Cardiac muscle cell (in vitro differentiated cells and primary cell): ENCODE results near the gene VIT. TPM values are rescaled to one million over a fixed set of nuclear protein-coding genes. Genes with fewer than 3 reads are reported as not detected.

Source experiments
- DNase-seq, 2 donors: peaks; one replicate each; pipeline versions ENCODE4 v3.0.0 to v3.0.0-alpha.2; 2010 to 2017; ENCODE audit warnings: low read depth in 1 of 2, low spot score in 1 of 2
- H3K27ac ChIP-seq: fragments of 200-600 bp; sonication (generic); 2 replicates; pipeline ENCODE4 v1.5.1; 2016
- H3K27me3 ChIP-seq: fragments of 200-600 bp; sonication (generic); 2 replicates; pipeline ENCODE4 v1.6.0; 2016; ENCODE audit warnings: control low read depth
- H3K36me3 ChIP-seq: fragments of 200-600 bp; sonication (generic); 2 replicates; pipeline ENCODE4 v1.5.1; 2016; ENCODE audit warnings: control low read depth
- H3K4me1 ChIP-seq: fragments of 200-600 bp; sonication (generic); 2 replicates; pipeline ENCODE4 v1.8.1; 2017; ENCODE audit warnings: low read depth, mild to moderate bottlenecking, mixed run types
- H3K4me3 ChIP-seq: fragments of 200-600 bp; sonication (generic); 2 replicates; pipeline ENCODE4 v1.5.1; 2016; ENCODE audit warnings: mild to moderate bottlenecking
- H3K9me3 ChIP-seq: fragments of 200-600 bp; sonication (generic); 2 replicates; pipeline ENCODE4 v1.5.1; 2017; ENCODE audit warnings: low read depth, mild to moderate bottlenecking, control low read depth
- CTCF ChIP-seq: IDR thresholded peaks from 2 replicates; pipeline ENCODE4 v1.5.1; 2012; ENCODE audit warnings: low read depth, mild to moderate bottlenecking, low read length
- polyA plus RNA-seq: library from polyadenylated mRNA; unstranded; fragments of >200 nt; fragmentation: Nextera tagmentation; extraction: Ambion mirVana; gene quantifications from 2 replicates; pipeline ENCODE4 v1.2.1, GENCODE V29; 2016
- total RNA-seq: library from RNA; depleted of rRNA; stranded (reverse); fragments of >200 nt; gene quantifications from 2 replicates; pipeline ENCODE4 v1.2.3, GENCODE V29; 2016

Gene VIT
- total and polyA plus RNA-seq, 2 experiments from 2014 or later = not detected

GRCh38 chr2:36657703-36658102 is 38.8 kb upstream of the VIT start:
- TF ChIP-seq CTCF = no peak
- Histone ChIP-seq H3K4me1 (no peaks in the 10 kb centered on the region), H3K27me3 (no peaks in the 10 kb centered on the region), H3K36me3 (no peaks in the 10 kb centered on the region), H3K27ac (no peak overlapping the region), H3K4me3 (no peak overlapping the region), H3K9me3 (no peaks in the 10 kb centered on the region)
- DNase-seq = no peak

GRCh38 chr2:36658277-36658748 is 38.2 kb upstream of the VIT start:
- Histone ChIP-seq H3K4me1 (no peaks in the 10 kb centered on the region), H3K27me3 (no peaks in the 10 kb centered on the region), H3K4me3 (no peak overlapping the region), H3K9me3 (no peaks in the 10 kb centered on the region), H3K36me3 (no peaks in the 10 kb centered on the region), H3K27ac (no peak overlapping the region)
- TF ChIP-seq CTCF = no peak
- DNase-seq = no peak

- Histone ChIP-seq H3K27me3 (no peaks in the 10 kb centered on the region), H3K36me3 (no peaks in the 10 kb centered on the region), H3K4me1 (no peaks in the 10 kb centered on the region), H3K4me3 (no peak overlapping the region), H3K9me3 (no peaks in the 10 kb centered on the region), H3K27ac (no peak overlapping the region)
- DNase-seq = no peak
- TF ChIP-seq CTCF = no peak
These were observed 37.3 kb upstream of the VIT start for GRCh38 chr2:36659218-36659617.

- Histone ChIP-seq H3K4me1 (no peaks in the 10 kb centered on the region), H3K27ac (no peak overlapping the region), H3K27me3 (no peaks in the 10 kb centered on the region), H3K36me3 (no peaks in the 10 kb centered on the region), H3K9me3 (no peaks in the 10 kb centered on the region), H3K4me3 (no peak overlapping the region)
- no peak for DNase-seq
- TF ChIP-seq CTCF = no peak
These were observed 36.6 kb upstream of the VIT start for GRCh38 chr2:36659872-36660312.

- Histone ChIP-seq H3K9me3 (no peaks in the 10 kb centered on the region), H3K4me3 (no peak overlapping the region), H3K27me3 (peaks cover under 1% of the 10 kb centered on the region), H3K36me3 (no peaks in the 10 kb centered on the region), H3K27ac (no peak overlapping the region), H3K4me1 (no peaks in the 10 kb centered on the region)
- DNase-seq = no peak
- TF ChIP-seq CTCF = no peak
These were observed 33.9 kb upstream of the VIT start for GRCh38 chr2:36662638-36663037.

GRCh38 chr2:36663295-36663694 is 33.2 kb upstream of the VIT start:
- Histone ChIP-seq H3K27me3 (peaks cover 6% of the 10 kb centered on the region), H3K9me3 (no peaks in the 10 kb centered on the region), H3K27ac (no peak overlapping the region), H3K4me1 (no peaks in the 10 kb centered on the region), H3K36me3 (no peaks in the 10 kb centered on the region), H3K4me3 (no peak overlapping the region)
- no peak for DNase-seq
- no peak for TF ChIP-seq CTCF
